ENCODE results near the gene MAN2A2.

The MAN2A2 gene

GRCh38 chr15:90860942-90861675 lies 42.0 kb upstream of the MAN2A2 start:
- no peak for TF ChIP-seq CTCF (IDR thresholded peaks at IDR 0.05; ENCODE audit: low read depth, low read length)
- H3K4me3 ChIP-seq (ENCODE audit: low read depth, low read length), result no peak overlapping the region
- peak; percentile 85 for DNase-seq (ENCODE audit: low read depth, low spot score)
- in situ Hi-C loops (cut with HindIII; ENCODE audit: low sequenced_read_pairs), result no loop called here

- no peak for TF ChIP-seq CTCF (IDR thresholded peaks at IDR 0.05; ENCODE audit: low read depth, low read length)
- H3K4me3 ChIP-seq (ENCODE audit: low read depth, low read length), result no peak overlapping the region
- in situ Hi-C loops (cut with HindIII; ENCODE audit: low sequenced_read_pairs), result no loop called here
- no peak for DNase-seq (ENCODE audit: low read depth, low spot score)
Observed at GRCh38 chr15:90862487-90862886, 40.6 kb upstream of the MAN2A2 start.

GRCh38 chr15:90862964-90863778 lies 39.9 kb upstream of the MAN2A2 start:
- DNase-seq (ENCODE audit: low read depth, low spot score), result no peak
- H3K4me3 ChIP-seq (ENCODE audit: low read depth, low read length), result no peak overlapping the region
- TF ChIP-seq CTCF (IDR thresholded peaks at IDR 0.05; ENCODE audit: low read depth, low read length), result no peak
- in situ Hi-C loops (cut with HindIII; ENCODE audit: low sequenced_read_pairs), result no loop called here

- in situ Hi-C loops (cut with HindIII; ENCODE audit: low sequenced_read_pairs), result no loop called here
- no peak for DNase-seq (ENCODE audit: low read depth, low spot score)
- TF ChIP-seq CTCF (IDR thresholded peaks at IDR 0.05; ENCODE audit: low read depth, low read length), result no peak
- H3K4me3 ChIP-seq (ENCODE audit: low read depth, low read length), result no peak overlapping the region
Observed at GRCh38 chr15:90863987-90864386, 39.1 kb upstream of the MAN2A2 start.

GRCh38 chr15:90864507-90864906 lies 38.6 kb upstream of the MAN2A2 start:
- TF ChIP-seq CTCF (IDR thresholded peaks at IDR 0.05; ENCODE audit: low read depth, low read length), result no peak

GRCh38 chr15:90865702-90866101 lies 37.4 kb upstream of the MAN2A2 start:
- TF ChIP-seq CTCF (IDR thresholded peaks at IDR 0.05; ENCODE audit: low read depth, low read length), result no peak
- no peak overlapping the region for H3K4me3 ChIP-seq (ENCODE audit: low read depth, low read length)
- in situ Hi-C loops (cut with HindIII; ENCODE audit: low sequenced_read_pairs), result no loop called here
- no peak for DNase-seq (ENCODE audit: low read depth, low spot score)

More at GRCh38 chr15:90864507-90864906, 38.6 kb upstream of the MAN2A2 start:
- in situ Hi-C loops (cut with HindIII; ENCODE audit: low sequenced_read_pairs), result no loop called here
- no peak for DNase-seq (ENCODE audit: low read depth, low spot score)
- no peak overlapping the region for H3K4me3 ChIP-seq (ENCODE audit: low read depth, low read length)
